ENCODE data around the gene NRM. TPM values are rescaled to one million over a fixed set of nuclear protein-coding genes. Genes with fewer than 3 reads are reported as not detected.

NRM gene
- total RNA-seq, 3 donors from 2014 or later, result 1.8 to 4.0 (median 2.3) TPM

DNA sequence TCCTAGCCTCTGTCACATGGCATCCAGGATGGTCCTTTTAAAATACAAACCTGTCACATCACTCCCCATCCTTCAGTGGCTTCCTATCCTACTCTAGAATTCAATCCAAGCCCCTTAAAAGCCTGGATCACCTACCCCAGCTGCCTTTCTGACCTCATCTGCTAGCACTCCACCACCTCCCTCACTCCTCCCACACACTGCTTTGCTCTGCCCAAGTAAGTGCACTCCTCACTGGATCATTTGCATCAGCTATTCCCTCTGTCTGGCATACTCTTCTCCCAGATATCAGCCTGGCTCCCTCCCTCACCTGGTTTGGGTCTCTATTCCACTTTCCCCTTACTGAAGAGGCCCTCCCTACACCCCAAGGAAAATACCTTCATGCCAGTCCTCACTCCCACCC, 33.3 kb downstream of the NRM start:
- peaks cover 25% of the 10 kb centered on the region for H3K36me3 ChIP-seq

DNA sequence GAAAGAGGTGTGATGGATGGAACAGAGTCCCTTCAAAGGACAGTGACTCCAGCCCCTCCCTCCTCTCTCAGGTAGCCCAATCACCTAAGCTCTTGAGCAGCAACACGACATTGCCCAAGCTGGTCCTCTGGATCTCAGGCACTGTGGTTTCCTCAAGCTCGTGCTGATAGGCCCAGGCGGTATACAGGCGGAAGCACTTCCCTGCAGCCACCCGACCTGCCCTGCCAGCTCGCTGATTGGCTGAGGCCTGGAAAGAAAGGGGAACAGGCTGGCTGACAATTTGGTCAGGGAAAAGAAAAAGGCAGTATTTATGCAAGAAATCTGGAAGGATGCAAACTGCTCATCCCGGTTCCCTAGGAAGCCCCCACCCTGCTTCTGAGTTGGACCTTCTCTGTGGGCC, 34.3 kb downstream of the NRM start:
- no peaks in the 10 kb centered on the region for H3K4me1 ChIP-seq
- intact Hi-C loops (cut with DNase I; ENCODE audit: low total_unique reads), result no loop called here
- TF ChIP-seq, protein P1, sequence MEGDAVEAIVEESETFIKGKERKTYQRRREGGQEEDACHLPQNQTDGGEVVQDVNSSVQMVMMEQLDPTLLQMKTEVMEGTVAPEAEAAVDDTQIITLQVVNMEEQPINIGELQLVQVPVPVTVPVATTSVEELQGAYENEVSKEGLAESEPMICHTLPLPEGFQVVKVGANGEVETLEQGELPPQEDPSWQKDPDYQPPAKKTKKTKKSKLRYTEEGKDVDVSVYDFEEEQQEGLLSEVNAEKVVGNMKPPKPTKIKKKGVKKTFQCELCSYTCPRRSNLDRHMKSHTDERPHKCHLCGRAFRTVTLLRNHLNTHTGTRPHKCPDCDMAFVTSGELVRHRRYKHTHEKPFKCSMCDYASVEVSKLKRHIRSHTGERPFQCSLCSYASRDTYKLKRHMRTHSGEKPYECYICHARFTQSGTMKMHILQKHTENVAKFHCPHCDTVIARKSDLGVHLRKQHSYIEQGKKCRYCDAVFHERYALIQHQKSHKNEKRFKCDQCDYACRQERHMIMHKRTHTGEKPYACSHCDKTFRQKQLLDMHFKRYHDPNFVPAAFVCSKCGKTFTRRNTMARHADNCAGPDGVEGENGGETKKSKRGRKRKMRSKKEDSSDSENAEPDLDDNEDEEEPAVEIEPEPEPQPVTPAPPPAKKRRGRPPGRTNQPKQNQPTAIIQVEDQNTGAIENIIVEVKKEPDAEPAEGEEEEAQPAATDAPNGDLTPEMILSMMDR (IDR thresholded peaks at IDR 0.05), result no peak
- TF ChIP-seq POLR2A (IDR thresholded peaks at IDR 0.05) (no peak), POLR2AphosphoS5 (IDR thresholded peaks at IDR 0.05) (no peak)
- H3K36me3 ChIP-seq, result peaks cover 24% of the 10 kb centered on the region
- no peak for DNase-seq (ENCODE audit: low spot score in 2 of 2)
- no peaks in the 10 kb centered on the region for H3K27me3 ChIP-seq
- no peak overlapping the region for H3K27ac ChIP-seq
- H3K9me3 ChIP-seq, result no peaks in the 10 kb centered on the region
- H3K4me3 ChIP-seq, result no peak overlapping the region

More for the DNA sequence above, 33.3 kb downstream of the NRM start:
- no peak overlapping the region for H3K4me3 ChIP-seq
- no peak for DNase-seq (ENCODE audit: low spot score in 2 of 2)
- H3K4me1 ChIP-seq, result no peaks in the 10 kb centered on the region
- intact Hi-C loops (cut with DNase I; ENCODE audit: low total_unique reads), result no loop called here
- no peaks in the 10 kb centered on the region for H3K27me3 ChIP-seq
- H3K27ac ChIP-seq, result no peak overlapping the region
- H3K9me3 ChIP-seq, result no peaks in the 10 kb centered on the region
- TF ChIP-seq, protein P1 (IDR thresholded peaks at IDR 0.05), result no peak
- TF ChIP-seq POLR2A (IDR thresholded peaks at IDR 0.05), result no peak
- TF ChIP-seq POLR2AphosphoS5 (IDR thresholded peaks at IDR 0.05), result no peak

DNA sequence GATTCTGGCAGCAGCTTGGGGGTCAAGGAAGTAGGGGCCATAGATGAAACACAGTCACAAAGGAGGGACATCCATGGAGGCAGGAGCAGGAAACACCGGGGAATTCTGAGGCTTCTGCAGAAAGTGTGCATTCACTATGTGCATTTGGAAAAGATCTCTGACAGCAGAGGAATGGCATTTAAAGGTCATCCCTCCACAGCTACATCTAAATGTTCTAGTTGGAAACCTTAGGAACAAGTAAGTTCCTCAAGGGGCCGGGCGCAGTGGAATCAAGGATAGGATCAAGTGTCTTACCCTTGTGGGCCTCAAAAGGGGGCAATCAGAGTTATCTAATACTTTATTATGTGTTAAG, 35.1 kb downstream of the NRM start:
- TF ChIP-seq POLR2A (IDR thresholded peaks at IDR 0.05) (no peak), POLR2AphosphoS5 (IDR thresholded peaks at IDR 0.05) (no peak)
- TF ChIP-seq, protein P1 (IDR thresholded peaks at IDR 0.05), result no peak
- intact Hi-C loops (cut with DNase I; ENCODE audit: low total_unique reads), result no loop called here
- no peak overlapping the region for H3K27ac ChIP-seq
- H3K4me1 ChIP-seq, result no peaks in the 10 kb centered on the region
- H3K4me3 ChIP-seq, result no peak overlapping the region
- DNase-seq (ENCODE audit: low spot score in 2 of 2), result no peak
- H3K9me3 ChIP-seq, result no peaks in the 10 kb centered on the region
- peaks cover 30% of the 10 kb centered on the region for H3K36me3 ChIP-seq
- no peaks in the 10 kb centered on the region for H3K27me3 ChIP-seq

DNA sequence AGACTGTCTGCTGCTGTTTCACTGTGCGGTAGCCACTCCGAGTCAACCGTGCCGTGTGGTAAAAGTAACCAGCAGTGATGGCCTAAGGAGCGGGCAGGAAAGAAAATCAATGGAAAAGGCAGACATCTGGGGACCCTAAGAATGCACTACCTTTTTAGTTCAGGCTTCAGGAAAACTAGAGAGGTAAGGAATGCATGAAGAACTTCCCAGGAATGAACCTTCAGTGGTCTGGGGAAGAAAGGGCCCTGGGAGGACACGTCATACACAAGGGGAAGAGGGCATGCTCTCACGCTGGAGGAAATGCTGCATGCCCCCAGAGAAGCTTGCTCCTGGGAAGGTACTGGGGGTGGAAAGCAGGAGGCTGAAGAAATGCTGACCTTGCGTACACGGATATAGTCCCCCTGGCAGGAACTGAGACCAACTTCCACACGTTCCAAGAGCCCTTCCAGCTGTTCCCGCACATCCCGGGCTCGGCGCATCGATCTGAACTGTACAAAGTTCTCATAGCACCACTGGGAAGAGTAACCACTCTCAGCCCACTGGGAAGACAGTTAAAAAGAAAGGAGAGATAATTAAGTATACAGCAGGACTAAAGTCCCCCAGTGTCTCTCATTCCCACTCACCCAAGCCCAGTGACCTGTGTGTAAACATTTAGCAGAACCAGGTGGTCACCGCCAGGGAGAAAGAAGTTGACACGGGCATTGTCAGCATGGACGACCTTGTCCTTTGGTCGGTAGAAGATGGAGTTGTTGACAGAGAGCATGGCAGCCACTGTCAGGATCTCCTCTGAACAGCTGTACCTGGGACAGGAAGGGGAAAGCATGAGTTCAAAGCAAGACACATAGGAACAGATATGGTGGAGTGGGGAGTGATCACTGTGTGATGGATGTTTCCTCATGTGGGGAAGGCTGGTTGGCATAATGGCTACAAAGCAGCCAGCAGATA, 35.7 kb downstream of the NRM start:
- H3K4me1 ChIP-seq, result no peaks in the 10 kb centered on the region
- H3K27me3 ChIP-seq, result no peaks in the 10 kb centered on the region
- no peak for DNase-seq (ENCODE audit: low spot score in 2 of 2)
- H3K9me3 ChIP-seq, result no peaks in the 10 kb centered on the region
- TF ChIP-seq POLR2A (IDR thresholded peaks at IDR 0.05) (no peak), POLR2AphosphoS5 (IDR thresholded peaks at IDR 0.05) (no peak)
- TF ChIP-seq, protein P1 (IDR thresholded peaks at IDR 0.05), result no peak
- no peak overlapping the region for H3K4me3 ChIP-seq
- intact Hi-C loops (cut with DNase I; ENCODE audit: low total_unique reads), result no loop called here
- H3K36me3 ChIP-seq, result peaks cover 30% of the 10 kb centered on the region
- no peak overlapping the region for H3K27ac ChIP-seq

DNA sequence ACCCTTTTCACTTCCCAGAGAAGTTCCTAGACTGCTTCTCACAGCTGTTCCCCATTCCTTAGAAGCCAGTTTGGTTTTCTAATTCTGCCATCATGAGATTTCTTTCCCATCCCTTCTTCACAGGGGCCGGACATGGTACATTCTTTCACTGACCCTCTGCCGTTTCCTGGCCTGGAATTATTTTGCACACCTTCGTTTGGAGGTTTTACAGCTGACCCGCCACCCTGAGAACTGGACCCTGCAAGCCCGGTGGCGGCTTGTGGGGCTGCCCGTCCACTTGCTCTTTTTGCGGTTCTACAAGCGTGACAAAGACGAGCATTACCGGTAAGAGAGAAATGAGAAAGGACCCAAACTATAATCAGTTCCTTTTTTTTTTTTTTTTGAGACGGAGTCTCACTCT, 39.6 kb downstream of the NRM start:
- peaks cover 0 to 4% of the 10 kb centered on the region in 2 donors for H3K4me1 ChIP-seq
- intact Hi-C loops (cut with DNase I; ENCODE audit: low total_unique reads), result no loop called here
- H3K27me3 ChIP-seq, result no peaks in the 10 kb centered on the region
- peaks cover 30% of the 10 kb centered on the region for H3K36me3 ChIP-seq
- TF ChIP-seq, protein P1 (IDR thresholded peaks at IDR 0.05), result no peak
- TF ChIP-seq POLR2A (IDR thresholded peaks at IDR 0.05) (no peak), POLR2AphosphoS5 (IDR thresholded peaks at IDR 0.05) (no peak)
- no peak overlapping the region for H3K27ac ChIP-seq
- no peak for DNase-seq (ENCODE audit: low spot score in 2 of 2)
- H3K4me3 ChIP-seq, result no peak overlapping the region
- no peaks in the 10 kb centered on the region for H3K9me3 ChIP-seq
